ENCODE measurements around the gene CDH1.
"Not testable (repeated sequence)": the region's sequence is repeated elsewhere in the genome, so short reads cannot be mapped to it uniquely, and the experiment has no call there.

Gene CDH1

GRCh38 chr16:68790944-68791343 lies 53.9 kb downstream of the CDH1 start:
- no peak for DNase-seq

DNA sequence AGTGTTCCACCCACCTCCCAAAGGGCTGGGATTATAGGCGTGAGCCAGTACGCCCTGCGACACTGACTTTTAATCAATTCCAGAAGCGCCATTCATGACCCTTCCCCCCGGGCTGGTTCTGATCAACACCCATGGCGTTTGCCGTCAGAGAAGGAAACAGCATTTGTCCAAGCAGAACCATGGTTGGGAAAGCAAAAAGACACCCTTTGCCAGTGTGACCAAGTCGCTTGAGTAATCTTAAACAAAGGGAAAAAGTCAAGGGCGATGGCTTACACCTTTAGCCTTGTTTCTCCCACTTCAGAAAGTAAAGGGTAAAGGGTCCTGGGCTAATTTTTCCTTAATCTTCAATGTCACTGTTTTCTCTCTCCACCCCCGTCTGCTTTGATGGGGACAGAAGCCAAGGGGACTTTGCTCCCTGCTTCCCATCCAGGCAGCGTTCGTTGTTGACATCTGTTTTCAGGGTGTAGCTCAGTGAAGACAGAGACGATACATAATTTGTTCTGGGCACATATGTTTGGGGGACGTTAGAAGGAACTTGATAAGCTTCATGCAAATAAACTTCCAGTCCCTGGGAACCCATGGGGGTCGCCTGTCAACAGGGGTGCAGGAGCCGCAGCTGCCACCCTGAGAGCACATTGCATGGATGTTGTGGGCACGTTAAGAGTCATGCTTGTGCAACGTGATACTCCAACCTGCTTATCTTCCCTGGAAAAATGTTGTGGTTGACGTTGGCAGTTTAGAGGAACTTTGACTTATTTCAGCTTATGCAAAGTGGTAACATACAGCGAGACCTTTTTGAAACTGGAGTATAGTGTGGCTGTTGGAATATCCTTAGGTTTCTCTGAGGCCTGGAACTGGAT lies 55.6 kb downstream of the CDH1 start:
- no peak for DNase-seq

DNA sequence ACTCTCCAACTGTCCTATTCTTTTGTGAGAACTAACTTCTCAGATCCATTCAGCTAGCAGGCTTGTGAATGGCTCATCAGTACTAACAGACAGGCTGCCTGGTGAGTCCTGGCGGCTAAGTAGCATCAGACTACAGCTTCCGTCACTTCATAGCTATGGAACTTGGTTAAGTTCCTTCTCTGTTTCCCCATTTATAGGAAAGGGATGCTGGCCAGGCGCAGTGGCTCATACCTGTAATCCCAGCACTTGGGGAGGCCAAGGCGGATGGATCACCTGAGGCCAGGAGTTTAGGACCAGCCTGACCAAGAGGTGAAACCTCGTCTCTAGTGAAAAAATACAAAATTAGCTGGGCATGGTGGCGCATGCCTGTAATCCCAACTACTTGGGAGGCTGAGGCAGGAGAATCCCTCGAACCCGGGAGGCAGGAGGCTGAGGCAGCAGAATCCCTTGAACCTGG lies 56.3 kb downstream of the CDH1 start:
- DNase-seq = no peak

DNA sequence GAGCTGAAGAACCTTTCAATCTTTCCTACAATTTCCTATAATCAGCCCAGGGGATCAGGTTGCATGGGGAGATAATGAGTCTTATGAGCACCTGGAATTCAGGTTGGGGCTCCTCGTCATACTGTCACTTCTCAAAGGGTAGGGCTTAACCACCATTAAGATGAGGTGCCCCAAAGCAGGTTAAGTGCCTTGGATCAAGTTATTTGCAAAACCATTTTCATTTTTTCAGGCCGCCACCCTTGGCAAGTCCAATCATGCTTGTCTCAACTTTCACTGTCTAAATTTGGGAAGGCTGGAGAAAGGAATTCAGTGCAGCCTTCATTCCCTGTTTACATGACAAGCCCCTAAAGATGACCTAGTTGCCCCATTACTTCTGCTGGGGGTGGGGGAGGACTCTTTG lies 61.3 kb downstream of the CDH1 start:
- DNase-seq = no peak

DNA sequence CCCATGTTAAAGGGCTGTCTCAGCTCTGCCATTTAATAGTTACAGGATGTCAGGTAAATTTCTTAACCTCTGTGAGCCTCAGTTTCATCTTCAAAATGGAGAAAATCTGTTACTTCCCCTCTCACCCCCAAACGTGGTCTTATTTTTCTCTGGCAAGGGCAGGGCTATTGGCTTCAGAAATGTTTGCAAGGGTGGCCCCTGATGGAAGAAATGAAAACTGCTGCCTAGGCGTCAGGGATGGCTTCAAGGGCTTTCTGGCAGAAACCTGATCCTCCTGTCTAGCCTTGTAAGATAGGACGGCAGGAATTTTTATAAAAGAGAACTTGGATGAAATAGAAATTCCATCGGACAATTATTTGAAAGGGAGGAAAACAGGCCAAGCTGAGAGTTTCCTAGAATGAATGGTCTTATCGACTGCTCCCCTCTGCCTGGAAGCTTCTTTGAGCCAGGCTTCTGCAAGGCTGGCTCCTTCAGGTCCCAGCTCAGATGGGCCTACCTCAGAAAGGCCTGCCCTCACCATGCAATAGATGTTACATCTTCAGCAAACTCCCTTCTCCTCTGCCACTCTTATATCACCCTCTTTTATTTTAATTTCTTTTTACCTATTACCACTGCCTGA lies 63.3 kb downstream of the CDH1 start:
- peak; percentile 25 to 56 for DNase-seq

- no peak for DNase-seq
These were observed 65.1 kb downstream of the CDH1 start for GRCh38 chr16:68802190-68802589.

GRCh38 chr16:68806422-68806821 lies 69.3 kb downstream of the CDH1 start:
- DNase-seq = no peak

GRCh38 chr16:68806981-68807380 lies 69.9 kb downstream of the CDH1 start:
- no peak for DNase-seq

DNA sequence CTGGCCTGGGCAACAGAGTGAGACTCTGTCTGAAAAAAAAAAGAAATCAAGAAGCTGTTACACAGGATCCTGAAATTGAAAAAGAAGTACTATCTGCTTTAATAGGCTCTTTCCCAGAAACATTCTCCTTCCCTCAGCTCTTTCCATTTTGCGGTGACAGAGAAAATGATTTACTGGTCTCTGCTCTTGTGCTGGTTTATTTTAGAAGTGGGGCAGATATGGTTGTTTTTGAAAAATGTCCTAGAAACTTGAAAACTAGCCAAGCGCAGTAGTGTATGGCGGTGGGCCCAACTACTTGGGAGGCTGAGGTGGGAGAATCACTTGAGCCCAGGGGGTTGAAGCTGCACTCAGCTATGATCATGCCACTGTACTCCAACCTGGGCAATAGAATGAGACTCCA lies 77.4 kb downstream of the CDH1 start:
- no peak for DNase-seq

- DNase-seq = no peak
These were observed 86.5 kb downstream of the CDH1 start for GRCh38 chr16:68823401-68824135.

GRCh38 chr16:68825427-68825826 lies 88.3 kb downstream of the CDH1 start:
- DNase-seq = no peak

DNA sequence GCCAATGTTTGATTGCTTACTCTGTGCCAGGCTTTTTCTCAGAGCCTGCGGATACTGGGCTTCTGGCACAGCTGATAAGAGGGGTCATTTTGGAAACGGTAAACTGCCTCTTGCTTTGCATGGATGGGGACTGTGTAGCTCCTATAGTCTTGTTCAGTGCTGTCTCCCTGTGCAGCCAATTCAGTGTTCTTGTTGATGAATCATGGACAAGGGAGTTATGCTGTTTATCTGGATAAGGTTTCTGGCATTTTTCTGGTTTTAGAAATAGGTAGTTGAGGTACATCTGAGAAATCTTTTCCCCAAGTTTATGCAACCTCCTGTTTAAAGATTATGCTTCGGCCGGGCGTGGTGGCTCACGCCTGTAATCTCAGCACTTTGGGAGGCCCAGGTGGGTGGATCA lies 89.6 kb downstream of the CDH1 start:
- DNase-seq = no peak

DNA sequence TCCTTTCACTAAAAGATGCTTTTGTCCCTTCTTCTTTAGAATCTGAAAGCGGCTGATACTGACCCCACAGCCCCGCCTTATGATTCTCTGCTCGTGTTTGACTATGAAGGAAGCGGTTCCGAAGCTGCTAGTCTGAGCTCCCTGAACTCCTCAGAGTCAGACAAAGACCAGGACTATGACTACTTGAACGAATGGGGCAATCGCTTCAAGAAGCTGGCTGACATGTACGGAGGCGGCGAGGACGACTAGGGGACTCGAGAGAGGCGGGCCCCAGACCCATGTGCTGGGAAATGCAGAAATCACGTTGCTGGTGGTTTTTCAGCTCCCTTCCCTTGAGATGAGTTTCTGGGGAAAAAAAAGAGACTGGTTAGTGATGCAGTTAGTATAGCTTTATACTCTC lies 96.2 kb downstream of the CDH1 start:
- no peak for DNase-seq

- DNase-seq = no peak
These were observed 97.5 kb downstream of the CDH1 start for GRCh38 chr16:68834550-68834949.

DNA sequence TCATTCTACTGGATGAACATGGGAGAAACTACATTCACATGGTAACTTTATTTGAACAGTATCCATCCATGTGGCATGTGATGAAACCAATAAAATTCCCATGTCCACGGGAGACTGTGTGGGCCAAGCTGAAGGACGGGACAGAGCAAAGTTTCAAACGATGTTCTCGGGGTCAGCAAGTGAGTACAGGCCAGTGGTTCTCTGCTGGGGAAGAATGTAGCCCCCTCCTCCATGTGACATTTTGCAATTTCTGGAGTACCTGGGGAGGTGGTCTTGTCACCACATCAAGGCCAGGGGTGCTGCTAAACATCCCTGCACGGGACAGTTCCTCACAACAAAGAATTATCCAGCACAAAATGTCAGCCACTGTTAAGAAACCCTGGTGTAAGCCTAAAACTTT lies 98.9 kb downstream of the CDH1 start:
- DNase-seq = no peak

- no peak for DNase-seq
These were observed 102.7 kb downstream of the CDH1 start for GRCh38 chr16:68839831-68840230.

DNA sequence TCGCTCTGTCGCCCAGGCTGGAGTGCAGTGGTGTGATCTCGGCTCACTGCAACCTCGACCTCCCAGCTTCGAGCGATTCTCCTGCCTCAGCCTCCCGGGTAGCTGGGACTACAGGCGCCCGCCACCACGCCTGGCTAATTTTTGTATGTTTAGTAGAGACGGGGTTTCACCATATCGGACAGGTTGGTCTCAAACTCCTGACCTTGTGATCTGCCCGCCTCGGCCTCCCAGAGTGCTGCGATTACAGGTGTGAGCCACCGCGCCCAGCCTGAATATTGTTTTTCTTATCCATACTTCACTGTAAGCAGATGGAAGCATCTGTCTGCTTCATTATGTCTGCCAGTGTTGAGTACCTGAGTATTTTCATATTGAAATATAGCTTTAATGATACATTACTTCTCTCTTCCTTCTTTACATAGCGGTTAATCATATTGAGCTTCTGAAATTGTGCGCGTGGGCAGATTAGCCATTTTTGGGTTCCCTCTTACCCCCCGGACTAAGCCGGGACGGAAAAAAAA lies 105.9 kb downstream of the CDH1 start:
- not testable (repeated sequence) for DNase-seq

- peak; percentile 90 to 93 for DNase-seq
These were observed 106.6 kb downstream of the CDH1 start, which contains the start of gene TANGO6 for GRCh38 chr16:68843482-68844210. TSS of gene TANGO6 (plus strand) at chr16:68843531. CDS start at chr16:68843618, 87 bp downstream.

DNA sequence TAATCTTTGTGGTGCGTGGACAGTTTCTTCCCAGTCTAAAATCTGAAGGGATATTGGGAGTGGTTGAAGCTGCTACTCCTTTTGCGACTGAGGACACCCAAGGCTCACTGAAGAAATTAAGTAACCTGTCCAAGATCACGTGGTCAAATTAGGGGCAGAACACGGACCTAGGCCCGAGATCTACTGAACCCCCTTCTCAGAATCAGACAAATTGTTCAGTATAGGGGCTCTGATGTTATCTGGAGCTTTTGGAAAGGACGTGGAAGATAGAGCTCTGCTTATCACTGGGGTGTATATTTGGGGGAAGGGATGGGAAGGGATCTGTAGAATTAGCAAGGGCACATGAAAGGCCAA lies 107.1 kb downstream of the CDH1 start:
- DNase-seq = peak in 1 of 2 donors; percentile 3

GRCh38 chr16:68848786-68849185 lies 111.7 kb downstream of the CDH1 start:
- no peak for DNase-seq

DNA sequence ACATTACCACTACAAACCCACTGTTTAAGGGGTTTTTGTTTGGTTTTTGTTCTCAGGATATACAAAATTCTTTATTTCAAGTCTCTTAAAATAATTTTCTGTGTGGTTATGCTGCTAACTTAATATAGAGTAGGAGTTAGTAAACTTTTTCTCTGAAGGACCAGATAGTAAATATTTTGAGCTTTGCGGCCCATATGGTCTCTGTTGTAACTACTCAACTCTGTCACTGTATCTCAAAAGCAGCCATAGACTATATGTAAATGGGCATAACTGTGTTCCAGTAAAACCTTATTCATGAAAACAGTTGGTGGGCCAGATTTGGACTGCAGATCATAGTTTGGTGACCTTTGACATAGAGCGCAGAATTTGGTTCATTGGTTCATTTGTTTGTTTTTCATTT lies 113.4 kb downstream of the CDH1 start:
- DNase-seq = no peak

- DNase-seq = no peak
These were observed 114.5 kb downstream of the CDH1 start for GRCh38 chr16:68851601-68852000.

- DNase-seq = no peak
These were observed 120.4 kb downstream of the CDH1 start for GRCh38 chr16:68857479-68857878.

Data from stimulated activated CD4-positive, alpha-beta T cell treated with anti-CD3 and anti-CD28 coated beads, Interleukin-2, amount 100 ng/mL, for 48 hours (primary cell).